AG10803 (cell line): ENCODE results near the gene APOC1.
"Not testable (repeated sequence)": the region's sequence is repeated elsewhere in the genome, so short reads cannot be mapped to it uniquely, and the experiment has no call there.

ENCODE experiments used
- DNase-seq: peaks from one replicate; pipeline ENCODE4 v3.0.0; 2010; ENCODE audit warnings: low read depth
- H3K4me3 ChIP-seq: 2 replicates; pipeline ENCODE4 v1.5.1; 2011; ENCODE audit warnings: mild to moderate bottlenecking, low read length, control low read depth
- CTCF ChIP-seq: conservative IDR thresholded peaks from 2 replicates; pipeline ENCODE4 v1.5.1; 2011; ENCODE audit warnings: mild to moderate bottlenecking, low read length, control low read depth, inconsistent platforms

The APOC1 gene

GRCh38 chr19:44874317-44874716 lies 40.1 kb upstream of the APOC1 start:
- DNase-seq: no peak
- TF ChIP-seq CTCF: no peak
- no peak overlapping the region for H3K4me3 ChIP-seq

DNA sequence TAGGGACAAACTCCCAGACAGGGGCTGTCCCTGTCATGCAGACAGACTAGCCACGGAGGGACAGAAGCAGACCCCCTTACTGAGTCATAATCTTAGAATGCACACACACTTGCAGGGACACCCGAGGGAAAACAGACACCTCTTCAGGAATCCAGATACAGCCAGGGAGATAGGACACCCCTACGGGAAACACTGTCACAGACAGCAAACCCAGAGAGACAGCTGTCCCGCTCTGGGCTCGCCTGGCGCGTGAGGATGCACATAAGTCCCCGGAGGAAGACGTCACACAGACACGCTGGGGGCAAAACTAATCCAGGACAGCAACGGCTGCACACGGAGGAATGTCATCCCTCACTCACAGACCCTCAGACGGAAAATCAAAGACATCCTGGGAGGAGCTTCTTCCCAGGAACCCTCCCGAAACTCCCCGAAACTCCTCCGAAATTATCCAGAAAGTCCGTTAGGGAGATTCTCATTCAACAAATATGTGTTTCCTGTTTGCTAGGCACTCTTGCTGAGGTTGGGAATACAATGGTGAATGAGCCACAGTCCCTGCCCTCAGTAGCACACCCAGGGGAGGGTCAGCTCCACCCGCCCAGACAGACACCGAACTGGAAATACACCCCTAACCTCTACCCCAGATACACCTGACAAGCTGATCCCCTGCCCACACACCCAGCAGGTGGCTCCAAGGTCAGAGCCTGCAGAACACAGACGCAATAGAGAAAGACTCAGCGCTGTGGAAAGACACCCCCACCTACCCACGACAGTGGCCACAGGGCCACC lies 38.5 kb upstream of the APOC1 start:
- DNase-seq: peak; percentile 9

GRCh38 chr19:44876930-44877535 lies 37.4 kb upstream of the APOC1 start:
- DNase-seq: no peak
- TF ChIP-seq CTCF: no peak
- no peak overlapping the region for H3K4me3 ChIP-seq

More for the DNA sequence above, 38.5 kb upstream of the APOC1 start:
- H3K4me3 ChIP-seq: no peak overlapping the region
- TF ChIP-seq CTCF: no peak

DNA sequence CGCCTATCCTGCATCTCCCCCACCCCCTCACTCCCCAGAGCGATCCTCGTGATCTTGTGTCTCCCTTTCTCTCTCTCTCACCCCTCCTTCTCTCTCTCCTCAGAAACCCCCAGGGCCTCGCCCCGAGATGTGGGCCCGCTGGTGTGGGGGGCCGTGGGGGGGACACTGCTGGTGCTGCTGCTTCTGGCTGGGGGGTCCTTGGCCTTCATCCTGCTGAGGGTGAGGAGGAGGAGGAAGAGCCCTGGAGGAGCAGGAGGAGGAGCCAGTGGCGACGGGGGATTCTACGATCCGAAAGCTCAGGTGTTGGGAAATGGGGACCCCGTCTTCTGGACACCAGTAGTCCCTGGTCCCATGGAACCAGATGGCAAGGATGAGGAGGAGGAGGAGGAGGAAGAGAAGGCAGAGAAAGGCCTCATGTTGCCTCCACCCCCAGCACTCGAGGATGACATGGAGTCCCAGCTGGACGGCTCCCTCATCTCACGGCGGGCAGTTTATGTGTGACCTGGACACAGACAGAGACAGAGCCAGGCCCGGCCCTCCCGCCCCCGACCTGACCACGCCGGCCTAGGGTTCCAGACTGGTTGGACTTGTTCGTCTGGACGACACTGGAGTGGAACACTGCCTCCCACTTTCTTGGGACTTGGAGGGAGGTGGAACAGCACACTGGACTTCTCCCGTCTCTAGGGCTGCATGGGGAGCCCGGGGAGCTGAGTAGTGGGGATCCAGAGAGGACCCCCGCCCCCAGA lies 36.1 kb upstream of the APOC1 start:
- H3K4me3 ChIP-seq: no peak overlapping the region
- no peak for DNase-seq
- no peak for TF ChIP-seq CTCF

DNA sequence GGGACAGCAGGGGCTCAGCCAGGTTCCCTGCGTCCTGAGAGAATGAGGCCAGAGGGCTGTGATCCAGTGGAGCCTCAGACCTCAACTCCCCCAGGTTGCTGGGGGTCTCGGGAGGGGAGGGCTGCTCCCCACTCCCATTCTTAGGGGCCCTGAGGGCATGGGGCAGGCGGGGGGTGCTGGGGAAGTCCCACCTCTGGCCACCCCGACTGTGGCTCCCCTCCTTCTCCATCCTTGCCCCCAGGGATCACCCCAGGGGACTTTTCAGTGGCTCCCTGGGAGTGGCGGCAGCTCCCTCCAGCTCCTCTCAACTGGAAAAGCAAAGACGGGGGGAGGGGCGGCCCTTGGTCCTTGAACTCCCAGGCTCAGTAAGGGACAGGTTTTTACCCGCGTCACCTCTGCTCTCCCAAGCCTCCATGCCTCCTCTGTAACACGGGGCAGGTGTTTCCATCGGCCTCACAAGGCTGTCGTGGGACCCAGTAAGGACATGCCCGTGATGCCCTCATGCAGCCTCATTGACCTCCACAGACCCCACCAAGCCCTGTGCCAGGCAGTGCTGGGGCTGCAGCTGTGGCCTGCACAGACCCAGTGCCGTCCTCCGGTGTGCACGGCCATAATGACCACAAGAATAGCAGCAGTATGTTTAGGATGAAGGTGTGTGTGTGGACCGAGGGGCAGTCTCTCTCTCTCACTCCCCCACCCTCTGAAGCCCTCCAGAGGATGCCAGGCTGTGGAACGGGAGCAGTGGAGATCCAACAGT lies 34.9 kb upstream of the APOC1 start:
- no peak overlapping the region for H3K4me3 ChIP-seq
- no peak for TF ChIP-seq CTCF

DNA sequence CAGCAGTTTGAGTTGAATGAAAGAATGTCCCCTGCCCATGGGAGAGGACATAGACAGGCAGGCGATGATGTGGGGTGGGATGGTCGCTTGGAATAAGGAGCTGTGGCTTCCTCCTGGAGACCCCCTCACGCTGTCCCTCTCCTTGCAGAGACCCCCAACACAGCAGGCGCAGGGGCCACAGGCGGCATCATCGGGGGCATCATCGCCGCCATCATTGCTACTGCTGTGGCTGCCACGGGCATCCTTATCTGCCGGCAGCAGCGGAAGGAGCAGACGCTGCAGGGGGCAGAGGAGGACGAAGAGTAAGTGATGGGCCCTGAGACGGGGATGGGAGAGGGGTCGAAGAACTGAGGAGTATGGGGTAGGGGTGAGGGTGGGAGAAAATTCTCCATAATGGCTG lies 32.3 kb upstream of the APOC1 start:
- DNase-seq: no peak
- H3K4me3 ChIP-seq: no peak overlapping the region
- no peak for TF ChIP-seq CTCF

More for the DNA sequence above, 34.9 kb upstream of the APOC1 start:
- no peak for DNase-seq

- H3K4me3 ChIP-seq, DNase-seq: not testable (repeated sequence)
Measured at GRCh38 chr19:44882619-44883397, 31.6 kb upstream of the APOC1 start.
